Activated CD4-positive, alpha-beta T cell treated with anti-CD3 and anti-CD28 coated beads, Interleukin-2, amount 10 ng/mL, durations not matched to agents 7 days and 5 days (primary cell): ENCODE results near the gene PER1. TPM values are rescaled to one million over a fixed set of nuclear protein-coding genes. Genes with fewer than 3 reads are reported as not detected.

Source experiments
- CTCF ChIA-PET: fragments of 350-600 bp; sonication (Branson Sonifier 250); formaldehyde crosslinking; loops from one replicate; lab custom pipeline; 2021; ENCODE audit warnings: antibody characterized with exemption; lab: Charles Lee
- POLR2A ChIA-PET: fragments of 350-600 bp; sonication (Branson Sonifier 250); formaldehyde crosslinking; loops from one replicate; lab custom pipeline; 2021; ENCODE audit warnings: antibody characterized with exemption; lab: Charles Lee
- DNase-seq: peaks from one replicate; pipeline ENCODE4 v3.0.0-alpha.2; 2020
- H3K27ac Mint-ChIP-seq: one replicate; pipeline ENCODE4 v1.8.0; 2021; ENCODE audit warnings: mild to moderate bottlenecking, moderate library complexity, mixed read lengths
- H3K27me3 Mint-ChIP-seq: one replicate; pipeline ENCODE4 v1.8.0; 2021; ENCODE audit warnings: mixed read lengths
- H3K36me3 Mint-ChIP-seq: one replicate; pipeline ENCODE4 v1.8.0; 2021; ENCODE audit warnings: low read depth, mixed read lengths
- H3K4me1 Mint-ChIP-seq: one replicate; pipeline ENCODE4 v1.8.0; 2021; ENCODE audit warnings: mixed read lengths
- H3K4me3 Mint-ChIP-seq: one replicate; pipeline ENCODE4 v1.8.0; 2021; ENCODE audit warnings: mild to moderate bottlenecking, moderate library complexity, mixed read lengths
- H3K9me3 Mint-ChIP-seq: one replicate; pipeline ENCODE4 v1.8.0; 2021; ENCODE audit warnings: mixed read lengths
- total RNA-seq, 2 experiments: library from RNA; stranded (reverse); gene quantifications; one replicate each; pipeline ENCODE4 v1.2.3, GENCODE V29; 2021

PER1 gene
- total RNA-seq, 2 experiments from 2014 or later, result 26.9 to 28.7 TPM

- Mint-ChIP-seq H3K27ac (no peak overlapping the region), H3K4me1 (peaks cover under 1% of the 10 kb centered on the region), H3K4me3 (no peak overlapping the region), H3K27me3 (peaks cover under 1% of the 10 kb centered on the region), H3K36me3 (peaks cover 27% of the 10 kb centered on the region), H3K9me3 (no peaks in the 10 kb centered on the region)
- CTCF ChIA-PET, result interaction anchor here (1.1 to 7.0 kb wide), 4 partner anchors 8 to 81 kb away, joined by 3 to 68 read pairs (median 30); partner anchors contain the start of gene PER1
- no peak for DNase-seq
- POLR2A ChIA-PET, result no interaction called here
These were observed 10.5 kb downstream of the PER1 start for GRCh38 chr17:8141741-8142140.

GRCh38 chr17:8141045-8141444, 11.2 kb downstream of the PER1 start:
- H3K27me3 Mint-ChIP-seq, result peaks cover 5% of the 10 kb centered on the region
- DNase-seq, result no peak
- H3K4me1 Mint-ChIP-seq, result peaks cover 2% of the 10 kb centered on the region
- ChIA-PET POLR2A (no interaction called here), CTCF (interaction anchor here (0.8 to 7.0 kb wide), 7 partner anchors 8 to 82 kb away, joined by 3 to 68 read pairs (median 8); partner anchors contain the start of gene PER1)
- H3K27ac Mint-ChIP-seq, result no peak overlapping the region
- H3K9me3 Mint-ChIP-seq, result no peaks in the 10 kb centered on the region
- no peak overlapping the region for H3K4me3 Mint-ChIP-seq
- peaks cover 21% of the 10 kb centered on the region for H3K36me3 Mint-ChIP-seq

GRCh38 chr17:8140065-8141029, 11.9 kb downstream of the PER1 start:
- no peak for DNase-seq
- Mint-ChIP-seq H3K27me3 (peaks cover 5% of the 10 kb centered on the region), H3K36me3 (peaks cover 16% of the 10 kb centered on the region), H3K4me3 (no peak overlapping the region), H3K4me1 (peaks cover 2% of the 10 kb centered on the region), H3K9me3 (no peaks in the 10 kb centered on the region), H3K27ac (no peak overlapping the region)
- ChIA-PET CTCF (interaction anchor here (0.8 to 7.0 kb wide), 10 partner anchors 9 to 82 kb away, joined by 3 to 68 read pairs (median 6); partner anchors contain the start of gene PER1), POLR2A (interaction anchor here (1.7 kb wide), 1 partner anchor 17 kb away, joined by 5 read pairs; no protein-coding TSS in a partner anchor)

GRCh38 chr17:8138672-8139371, 13.4 kb downstream of the PER1 start:
- peaks cover 2% of the 10 kb centered on the region for H3K4me1 Mint-ChIP-seq
- H3K36me3 Mint-ChIP-seq, result peaks cover 14% of the 10 kb centered on the region
- peak; percentile 96 for DNase-seq
- no peak overlapping the region for H3K4me3 Mint-ChIP-seq
- ChIA-PET POLR2A (interaction anchor here (0.6 to 1.7 kb wide), 4 partner anchors 12 to 63 kb away, joined by 3 to 5 read pairs (median 4); no protein-coding TSS in a partner anchor), CTCF (interaction anchor here (0.6 to 7.0 kb wide), 31 partner anchors 9 to 238 kb away, joined by 3 to 68 read pairs (median 4); partner anchors contain the start of genes ALOXE3, HES7, PER1 and SLC25A35)
- peaks cover 5% of the 10 kb centered on the region for H3K27me3 Mint-ChIP-seq
- no peaks in the 10 kb centered on the region for H3K9me3 Mint-ChIP-seq
- no peak overlapping the region for H3K27ac Mint-ChIP-seq

GRCh38 chr17:8138374-8138671, 13.9 kb downstream of the PER1 start:
- ChIA-PET POLR2A (interaction anchor here (0.6 to 1.7 kb wide), 3 partner anchors 19 to 46 kb away, joined by 3 to 5 read pairs (median 4); no protein-coding TSS in a partner anchor), CTCF (interaction anchor here (0.8 to 7.0 kb wide), 24 partner anchors 9 to 239 kb away, joined by 3 to 68 read pairs (median 5); partner anchors contain the start of genes ALOXE3, HES7, PER1 and SLC25A35)
- H3K9me3 Mint-ChIP-seq, result no peaks in the 10 kb centered on the region
- peaks cover 11% of the 10 kb centered on the region for H3K36me3 Mint-ChIP-seq
- no peak overlapping the region for H3K27ac Mint-ChIP-seq
- DNase-seq, result no peak
- H3K27me3 Mint-ChIP-seq, result peaks cover 5% of the 10 kb centered on the region
- H3K4me3 Mint-ChIP-seq, result no peak overlapping the region
- peaks cover 2% of the 10 kb centered on the region for H3K4me1 Mint-ChIP-seq

- DNase-seq, result no peak
- no peak overlapping the region for H3K27ac Mint-ChIP-seq
- peaks cover 2% of the 10 kb centered on the region for H3K4me1 Mint-ChIP-seq
- peaks cover 5% of the 10 kb centered on the region for H3K27me3 Mint-ChIP-seq
- H3K9me3 Mint-ChIP-seq, result no peaks in the 10 kb centered on the region
- peaks cover 11% of the 10 kb centered on the region for H3K36me3 Mint-ChIP-seq
- CTCF ChIA-PET, result interaction anchor here (0.7 to 7.0 kb wide), 19 partner anchors 9 to 571 kb away, joined by 3 to 68 read pairs (median 5); partner anchors contain the start of genes ALOXE3, AURKB, HES7 and PER1
- no peak overlapping the region for H3K4me3 Mint-ChIP-seq
- POLR2A ChIA-PET, result interaction anchor here (0.6 to 1.0 kb wide), 2 partner anchors 36 to 46 kb away, joined by 3 to 4 read pairs; no protein-coding TSS in a partner anchor
These were observed 14.4 kb downstream of the PER1 start for GRCh38 chr17:8137645-8138373.

- POLR2A ChIA-PET, result interaction anchor here (0.7 kb wide), 1 partner anchor 94 kb away, joined by 6 read pairs; no protein-coding TSS in a partner anchor
- CTCF ChIA-PET, result interaction anchor here (0.7 to 2.2 kb wide), 3 partner anchors 11 to 104 kb away, joined by 4 to 10 read pairs (median 5); no protein-coding TSS in a partner anchor
- Mint-ChIP-seq H3K4me1 (peaks cover 2% of the 10 kb centered on the region), H3K27ac (no peak overlapping the region), H3K9me3 (no peaks in the 10 kb centered on the region), H3K36me3 (no peaks in the 10 kb centered on the region), H3K27me3 (peaks cover 12% of the 10 kb centered on the region), H3K4me3 (no peak overlapping the region)
- DNase-seq, result no peak
These were observed 18.3 kb downstream of the PER1 start for GRCh38 chr17:8133941-8134340.

GRCh38 chr17:8133399-8133798, 18.8 kb downstream of the PER1 start:
- Mint-ChIP-seq H3K27ac (no peak overlapping the region), H3K36me3 (no peaks in the 10 kb centered on the region), H3K27me3 (peaks cover 13% of the 10 kb centered on the region), H3K4me3 (no peak overlapping the region), H3K9me3 (no peaks in the 10 kb centered on the region), H3K4me1 (peaks cover 2% of the 10 kb centered on the region)
- POLR2A ChIA-PET, result no interaction called here
- no peak for DNase-seq
- CTCF ChIA-PET, result interaction anchor here (0.7 to 2.2 kb wide), 3 partner anchors 10 to 39 kb away, joined by 3 to 10 read pairs (median 5); no protein-coding TSS in a partner anchor

- Mint-ChIP-seq H3K4me3 (no peak overlapping the region), H3K27me3 (peaks cover 17% of the 10 kb centered on the region), H3K36me3 (no peaks in the 10 kb centered on the region), H3K27ac (no peak overlapping the region), H3K4me1 (peaks cover 6% of the 10 kb centered on the region), H3K9me3 (no peaks in the 10 kb centered on the region)
- POLR2A ChIA-PET, result interaction anchor here (0.9 kb wide), 1 partner anchor 41 kb away, joined by 3 read pairs; no protein-coding TSS in a partner anchor
- CTCF ChIA-PET, result interaction anchor here (0.7 to 2.2 kb wide), 5 partner anchors 13 to 1449 kb away, joined by 3 to 10 read pairs (median 4); no protein-coding TSS in a partner anchor
- DNase-seq, result no peak
These were observed 20.3 kb downstream of the PER1 start for GRCh38 chr17:8131844-8132441.

GRCh38 chr17:8128125-8128784, 23.9 kb downstream of the PER1 start:
- Mint-ChIP-seq H3K36me3 (peaks cover 3% of the 10 kb centered on the region), H3K27me3 (peaks cover 38% of the 10 kb centered on the region), H3K27ac (peak overlapping the region; percentile 33), H3K4me1 (peaks cover 39% of the 10 kb centered on the region), H3K9me3 (no peaks in the 10 kb centered on the region), H3K4me3 (no peak overlapping the region)
- ChIA-PET CTCF (interaction anchor here (0.6 to 2.5 kb wide), 6 partner anchors 9 to 59 kb away, joined by 3 to 22 read pairs (median 5); no protein-coding TSS in a partner anchor), POLR2A (no interaction called here)
- DNase-seq, result no peak
